PC-9 (cell line): ENCODE measurements around the gene TMEM63B. TPM values are rescaled to one million over a fixed set of nuclear protein-coding genes. Genes with fewer than 3 reads are reported as not detected.

Experiments used
- BruUV-seq: library from RNA; stranded (reverse); fragments of 400-500 nt; replicated peaks from 2 replicates; lab custom pipeline; 2021; lab: Mats Ljungman, UMichigan
- CTCF ChIA-PET: fragments of 300-600 bp; sonication (Branson Sonifier 250); formaldehyde crosslinking; loops from one replicate; lab custom pipeline; 2022; ENCODE audit warnings: antibody characterized with exemption; lab: Charles Lee
- POLR2A ChIA-PET: fragments of 300-600 bp; sonication (Branson Sonifier 250); formaldehyde crosslinking; loops from one replicate; lab custom pipeline; 2022; ENCODE audit warnings: antibody characterized with exemption; ENCODE audit not compliant: unreplicated experiment; lab: Charles Lee
- DNase-seq, 2 experiments: peaks; one replicate each; pipeline versions ENCODE4 v3.0.0 to v3.0.0-alpha.2; 2015 to 2022; ENCODE audit warnings: mixed read lengths in 1 of 2
- H2AFZ ChIP-seq: fragments of 200-600 bp; sonication (generic); 2 replicates; pipeline ENCODE4 v1.8.1; 2017; ENCODE audit warnings: antibody characterized with exemption
- H3F3A ChIP-seq: fragments of 200-600 bp; sonication (generic); 2 replicates; pipeline ENCODE4 v1.8.1; 2017; ENCODE audit warnings: antibody characterized with exemption, mild to moderate bottlenecking, low read depth; ENCODE audit not compliant: insufficient read depth
- H3K27ac ChIP-seq: fragments of 200-600 bp; sonication (generic); 2 replicates; pipeline ENCODE4 v1.6.1; 2016; ENCODE audit warnings: mixed run types
- H3K27me3 ChIP-seq: fragments of 200-600 bp; sonication (generic); 2 replicates; pipeline ENCODE4 v1.6.1; 2016; ENCODE audit warnings: low read depth, mixed run types; ENCODE audit not compliant: insufficient read depth
- H3K36me3 ChIP-seq: fragments of 200-600 bp; sonication (generic); 2 replicates; pipeline ENCODE4 v1.6.1; 2016; ENCODE audit warnings: low read depth, mixed run types
- H3K4me1 ChIP-seq: fragments of 200-600 bp; sonication (generic); replicated peaks from 2 replicates; pipeline ENCODE4 v1.6.1; 2016; ENCODE audit warnings: mixed run types; ENCODE audit not compliant: insufficient read depth
- H3K4me2 ChIP-seq: fragments of 200-600 bp; sonication (generic); 2 replicates; pipeline ENCODE4 v1.6.1; 2017; ENCODE audit warnings: mixed run types
- H3K4me3 ChIP-seq: fragments of 200-600 bp; sonication (generic); 2 replicates; pipeline ENCODE4 v1.6.1; 2016; ENCODE audit warnings: mixed run types
- H3K79me2 ChIP-seq: fragments of 200-600 bp; sonication (generic); 2 replicates; pipeline ENCODE4 v1.6.1; 2017; ENCODE audit warnings: low read depth, mixed run types
- H3K9me2 ChIP-seq: fragments of 200-600 bp; sonication (generic); 2 replicates; pipeline ENCODE4 v1.8.1; 2017; ENCODE audit warnings: mild to moderate bottlenecking; ENCODE audit not compliant: insufficient read depth
- H3K9me3 ChIP-seq: fragments of 200-600 bp; sonication (generic); 2 replicates; pipeline ENCODE4 v1.8.1; 2016; ENCODE audit warnings: low read depth; ENCODE audit not compliant: insufficient read depth
- H4K20me1 ChIP-seq: fragments of 200-600 bp; sonication (generic); 2 replicates; pipeline ENCODE4 v1.8.1; 2017; ENCODE audit not compliant: insufficient read depth
- EZH2 ChIP-seq: fragments of 200-600 bp; sonication (generic); IDR thresholded peaks from 2 replicates; pipeline ENCODE4 v1.8.0; 2017; ENCODE audit warnings: antibody characterized with exemption, low read depth
- intact Hi-C: fragments of 100-400 bp; cut with micrococcal nuclease; formaldehyde crosslinking; loops from one replicate; pipeline ENCODE4 v1.10.0; 2022; ENCODE audit not compliant: unreplicated experiment
- total RNA-seq: library from RNA; stranded (reverse); gene quantifications from 2 replicates; pipeline ENCODE4 v1.2.3, GENCODE V29; 2021
- TF ChIP-seq, protein P1 (sequence below): fragments of 200-600 bp; sonication (generic); conservative IDR thresholded peaks from 2 replicates; pipeline ENCODE4 v1.6.1; 2017; ENCODE audit warnings: mixed run types, antibody characterized with exemption, mild to moderate bottlenecking, moderate library complexity

Gene TMEM63B
- total RNA-seq, 1 experiment from 2014 or later = 38.5 TPM

DNA sequence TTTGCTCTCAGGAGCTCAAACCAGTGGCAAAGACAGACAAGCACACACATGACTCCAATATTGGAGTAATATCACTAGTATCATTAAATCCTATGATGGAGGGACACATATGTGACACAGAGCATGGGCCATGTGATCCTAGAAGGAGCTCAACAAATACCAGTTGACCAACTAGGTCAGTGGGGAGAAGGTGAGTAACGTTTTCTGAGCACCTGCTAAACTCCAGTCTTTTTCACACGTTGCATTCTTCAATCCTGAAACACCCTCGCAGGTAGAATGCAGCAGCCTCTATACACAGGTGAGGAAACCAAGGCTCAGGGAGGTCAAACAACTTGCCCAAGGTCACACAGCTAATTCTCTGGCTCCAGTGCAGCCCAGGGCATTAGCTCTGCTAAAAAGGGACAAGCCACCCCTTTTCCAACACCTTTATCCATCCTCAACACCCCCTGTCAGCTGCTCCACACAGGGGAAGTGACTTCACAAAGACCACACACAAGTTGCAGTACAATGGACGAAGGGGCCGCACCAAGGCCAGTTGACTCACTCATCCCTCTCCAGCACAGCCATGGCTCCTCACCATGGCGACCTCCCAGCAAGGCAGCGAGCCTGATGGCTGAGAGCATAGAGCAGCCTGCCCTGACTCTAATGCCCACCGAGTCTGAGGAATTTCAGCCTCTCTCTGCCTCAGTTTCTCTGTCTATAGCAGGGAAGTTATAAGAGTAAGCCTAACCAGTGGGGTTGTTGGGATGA lies 35.7 kb downstream of the TMEM63B start:
- H3K9me2 ChIP-seq = no peaks in the 10 kb centered on the region
- H3K27me3 ChIP-seq = peaks cover 4% of the 10 kb centered on the region
- H3K9me3 ChIP-seq = no peaks in the 10 kb centered on the region
- H3K27ac ChIP-seq = no peak overlapping the region
- no peak overlapping the region for H3K4me3 ChIP-seq
- no peak for DNase-seq
- no peak for TF ChIP-seq EZH2
- TF ChIP-seq, protein P1, sequence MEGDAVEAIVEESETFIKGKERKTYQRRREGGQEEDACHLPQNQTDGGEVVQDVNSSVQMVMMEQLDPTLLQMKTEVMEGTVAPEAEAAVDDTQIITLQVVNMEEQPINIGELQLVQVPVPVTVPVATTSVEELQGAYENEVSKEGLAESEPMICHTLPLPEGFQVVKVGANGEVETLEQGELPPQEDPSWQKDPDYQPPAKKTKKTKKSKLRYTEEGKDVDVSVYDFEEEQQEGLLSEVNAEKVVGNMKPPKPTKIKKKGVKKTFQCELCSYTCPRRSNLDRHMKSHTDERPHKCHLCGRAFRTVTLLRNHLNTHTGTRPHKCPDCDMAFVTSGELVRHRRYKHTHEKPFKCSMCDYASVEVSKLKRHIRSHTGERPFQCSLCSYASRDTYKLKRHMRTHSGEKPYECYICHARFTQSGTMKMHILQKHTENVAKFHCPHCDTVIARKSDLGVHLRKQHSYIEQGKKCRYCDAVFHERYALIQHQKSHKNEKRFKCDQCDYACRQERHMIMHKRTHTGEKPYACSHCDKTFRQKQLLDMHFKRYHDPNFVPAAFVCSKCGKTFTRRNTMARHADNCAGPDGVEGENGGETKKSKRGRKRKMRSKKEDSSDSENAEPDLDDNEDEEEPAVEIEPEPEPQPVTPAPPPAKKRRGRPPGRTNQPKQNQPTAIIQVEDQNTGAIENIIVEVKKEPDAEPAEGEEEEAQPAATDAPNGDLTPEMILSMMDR = no peak
- no peaks in the 10 kb centered on the region for H3K79me2 ChIP-seq
- H3F3A ChIP-seq = peaks cover 10% of the 10 kb centered on the region
- peaks cover 6% of the 10 kb centered on the region; the same call in 1 of the 2 replicates for H3K4me1 ChIP-seq
- no peak overlapping the region for H3K4me2 ChIP-seq
- ChIA-PET CTCF (no interaction called here), POLR2A (no interaction called here)
- intact Hi-C loops = no loop called here
- H4K20me1 ChIP-seq = no peaks in the 10 kb centered on the region
- H3K36me3 ChIP-seq = no peaks in the 10 kb centered on the region
- no TSS peak for BruUV-seq
- no peak overlapping the region for H2AFZ ChIP-seq

DNA sequence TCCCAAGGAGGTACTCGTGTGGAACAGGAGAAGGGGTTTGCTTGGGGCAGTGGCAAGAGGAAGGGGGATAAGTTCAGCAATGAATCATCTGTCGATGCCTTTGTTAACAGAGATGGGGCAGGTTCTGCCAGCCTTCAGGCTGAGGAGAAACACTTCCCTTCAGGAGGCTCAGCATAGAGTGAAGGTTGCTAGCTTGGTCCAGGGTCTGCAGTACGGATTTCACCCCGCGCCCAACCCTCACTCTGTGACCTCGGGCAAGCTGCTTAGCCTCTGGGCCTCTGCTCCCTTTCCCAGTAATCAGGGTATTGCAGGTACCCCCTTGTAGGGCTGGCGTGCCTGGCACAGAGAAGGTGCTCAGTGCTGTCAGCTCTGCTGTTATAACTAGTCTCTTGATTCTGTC lies 38.8 kb downstream of the TMEM63B start:
- peaks cover 7% of the 10 kb centered on the region for H3F3A ChIP-seq
- H3K9me3 ChIP-seq = no peaks in the 10 kb centered on the region
- H3K4me3 ChIP-seq = no peak overlapping the region
- H3K4me1 ChIP-seq = 0 out of 2 replicates have a peak, but pooled peaks cover 1% of the 10 kb centered on the region
- BruUV-seq = no TSS peak
- no peak for TF ChIP-seq EZH2
- TF ChIP-seq, protein P1 = no peak
- H3K36me3 ChIP-seq = no peaks in the 10 kb centered on the region
- no peaks in the 10 kb centered on the region for H3K79me2 ChIP-seq
- ChIA-PET CTCF (no interaction called here), POLR2A (no interaction called here)
- no peak overlapping the region for H3K27ac ChIP-seq
- DNase-seq = no peak
- no peak overlapping the region for H3K4me2 ChIP-seq
- peaks cover 12% of the 10 kb centered on the region for H3K27me3 ChIP-seq
- H2AFZ ChIP-seq = no peak overlapping the region
- H3K9me2 ChIP-seq = no peaks in the 10 kb centered on the region
- intact Hi-C loops = no loop called here
- no peaks in the 10 kb centered on the region for H4K20me1 ChIP-seq

DNA sequence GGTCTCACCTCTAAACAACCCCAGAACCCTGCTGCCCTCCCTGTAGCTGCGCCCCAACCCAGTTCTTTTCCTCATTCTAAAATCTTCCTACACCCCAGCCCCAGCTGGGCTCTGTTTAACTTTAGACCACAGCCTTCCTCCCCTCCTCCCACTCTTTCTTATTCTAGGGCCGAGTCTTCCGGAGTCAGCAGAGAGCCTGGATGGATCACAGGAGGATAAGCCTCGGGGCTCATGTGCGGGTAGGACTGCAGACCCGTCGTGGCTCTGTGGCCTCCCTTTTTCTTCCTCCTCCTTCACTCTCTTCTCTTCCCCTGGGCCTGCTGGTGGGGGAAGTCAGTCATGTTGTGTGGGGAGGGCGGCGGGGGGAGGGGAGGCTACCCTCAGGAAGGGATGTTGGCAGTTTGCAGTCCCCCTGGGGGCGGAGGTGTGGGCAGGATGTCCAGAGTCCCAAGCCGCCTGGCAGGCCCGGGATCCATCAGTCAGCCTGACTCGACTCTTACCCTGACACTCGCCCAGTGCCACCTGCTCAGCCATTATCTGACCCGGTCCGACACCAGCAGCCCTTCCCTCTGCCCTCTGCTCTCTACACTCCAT lies 39.3 kb downstream of the TMEM63B start:
- no peaks in the 10 kb centered on the region for H3K79me2 ChIP-seq
- H2AFZ ChIP-seq = no peak overlapping the region
- ChIA-PET CTCF (no interaction called here), POLR2A (no interaction called here)
- DNase-seq = no peak
- no peak overlapping the region for H3K4me2 ChIP-seq
- peaks cover 13% of the 10 kb centered on the region for H3K27me3 ChIP-seq
- no peaks in the 10 kb centered on the region for H3K9me3 ChIP-seq
- TF ChIP-seq EZH2 = no peak
- TF ChIP-seq, protein P1 = no peak
- no peaks in the 10 kb centered on the region for H3K4me1 ChIP-seq
- no peak overlapping the region for H3K4me3 ChIP-seq
- no peaks in the 10 kb centered on the region for H3K36me3 ChIP-seq
- no peak overlapping the region for H3K27ac ChIP-seq
- H4K20me1 ChIP-seq = no peaks in the 10 kb centered on the region
- intact Hi-C loops = no loop called here
- peaks cover 3% of the 10 kb centered on the region for H3F3A ChIP-seq
- H3K9me2 ChIP-seq = no peaks in the 10 kb centered on the region
- no TSS peak for BruUV-seq
